ENCODE results near the gene SMPD3. TPM values are rescaled to one million over a fixed set of nuclear protein-coding genes. Genes with fewer than 3 reads are reported as not detected.

SMPD3 gene
- total and polyA plus RNA-seq, 2 experiments from 2014 or later, result 5.7 to 6.3 TPM

- Histone ChIP-seq H3K4me3 (no peak overlapping the region), H2AFZ (no peak overlapping the region), H3K27me3 (no peaks in the 10 kb centered on the region), H4K20me1 (ENCODE audit: insufficient read depth, poor library complexity, severe bottlenecking) (no peaks in the 10 kb centered on the region), H3K4me2 (no peak overlapping the region), H3K4me1 (ENCODE audit: insufficient read depth) (peaks cover 3% of the 10 kb centered on the region), H3K79me2 (no peaks in the 10 kb centered on the region), H3K9me3 (ENCODE audit: low read depth) (no peaks in the 10 kb centered on the region), H3K9me2 (replicated peaks; ENCODE audit: insufficient read depth) (no peaks in the 10 kb centered on the region), H3K36me3 (replicated peaks; ENCODE audit: insufficient read depth, low read depth) (no peaks in the 10 kb centered on the region), H3K27ac (no peak overlapping the region)
- WGBS (ENCODE audit: low lambda C conversion rate, missing lambda C conversion rate), result 91% methylated on average over 2 of the region's 2 CpGs
- no peak for DNase-seq (ENCODE audit: low spot score)
- TF ChIP-seq EZH2phosphoT487 (IDR thresholded peaks at IDR 0.05; ENCODE audit: low read depth, severe bottlenecking, unreplicated experiment), result no peak
- TF ChIP-seq CTCF (IDR thresholded peaks at IDR 0.05; ENCODE audit: poor library complexity), result no peak
- TF ChIP-seq EZH2 (IDR thresholded peaks at IDR 0.05; ENCODE audit: borderline replicate concordance), result no peak
These were observed 37.2 kb downstream of the SMPD3 start for GRCh38 chr16:68411086-68411485.

- Histone ChIP-seq H3K79me2 (no peaks in the 10 kb centered on the region), H3K4me2 (no peak overlapping the region), H3K36me3 (replicated peaks; ENCODE audit: insufficient read depth, low read depth) (no peaks in the 10 kb centered on the region), H3K4me1 (ENCODE audit: insufficient read depth) (peaks cover 3% of the 10 kb centered on the region), H3K9me3 (ENCODE audit: low read depth) (no peaks in the 10 kb centered on the region), H4K20me1 (ENCODE audit: insufficient read depth, poor library complexity, severe bottlenecking) (no peaks in the 10 kb centered on the region), H3K27ac (no peak overlapping the region), H2AFZ (no peak overlapping the region), H3K4me3 (no peak overlapping the region), H3K9me2 (replicated peaks; ENCODE audit: insufficient read depth) (no peaks in the 10 kb centered on the region), H3K27me3 (no peaks in the 10 kb centered on the region)
- TF ChIP-seq EZH2phosphoT487 (IDR thresholded peaks at IDR 0.05; ENCODE audit: low read depth, severe bottlenecking, unreplicated experiment), result no peak
- no peak for TF ChIP-seq EZH2 (IDR thresholded peaks at IDR 0.05; ENCODE audit: borderline replicate concordance)
- no peak for TF ChIP-seq CTCF (IDR thresholded peaks at IDR 0.05; ENCODE audit: poor library complexity)
- WGBS (ENCODE audit: low lambda C conversion rate, missing lambda C conversion rate), result 52% methylated on average over 6 of the region's 6 CpGs
- no peak for DNase-seq (ENCODE audit: low spot score)
These were observed 39.3 kb downstream of the SMPD3 start for GRCh38 chr16:68408967-68409366.

- no peak for DNase-seq (ENCODE audit: low spot score)
- Histone ChIP-seq H3K27ac (no peak overlapping the region), H3K79me2 (no peaks in the 10 kb centered on the region), H3K36me3 (replicated peaks; ENCODE audit: insufficient read depth, low read depth) (no peaks in the 10 kb centered on the region), H3K4me2 (no peak overlapping the region), H2AFZ (no peak overlapping the region), H3K4me3 (no peak overlapping the region), H4K20me1 (ENCODE audit: insufficient read depth, poor library complexity, severe bottlenecking) (no peaks in the 10 kb centered on the region), H3K27me3 (no peaks in the 10 kb centered on the region), H3K9me2 (replicated peaks; ENCODE audit: insufficient read depth) (no peaks in the 10 kb centered on the region), H3K4me1 (ENCODE audit: insufficient read depth) (no peaks in the 10 kb centered on the region), H3K9me3 (ENCODE audit: low read depth) (no peaks in the 10 kb centered on the region)
- TF ChIP-seq EZH2phosphoT487 (IDR thresholded peaks at IDR 0.05; ENCODE audit: low read depth, severe bottlenecking, unreplicated experiment) (no peak), CTCF (IDR thresholded peaks at IDR 0.05; ENCODE audit: poor library complexity) (no peak), EZH2 (IDR thresholded peaks at IDR 0.05; ENCODE audit: borderline replicate concordance) (no peak)
- 96% methylated on average over 1 of the region's 1 CpG for WGBS (ENCODE audit: low lambda C conversion rate, missing lambda C conversion rate)
These were observed 39.9 kb downstream of the SMPD3 start for GRCh38 chr16:68408428-68408827.
